ENCODE measurements around the gene COQ6.

The COQ6 gene

DNA sequence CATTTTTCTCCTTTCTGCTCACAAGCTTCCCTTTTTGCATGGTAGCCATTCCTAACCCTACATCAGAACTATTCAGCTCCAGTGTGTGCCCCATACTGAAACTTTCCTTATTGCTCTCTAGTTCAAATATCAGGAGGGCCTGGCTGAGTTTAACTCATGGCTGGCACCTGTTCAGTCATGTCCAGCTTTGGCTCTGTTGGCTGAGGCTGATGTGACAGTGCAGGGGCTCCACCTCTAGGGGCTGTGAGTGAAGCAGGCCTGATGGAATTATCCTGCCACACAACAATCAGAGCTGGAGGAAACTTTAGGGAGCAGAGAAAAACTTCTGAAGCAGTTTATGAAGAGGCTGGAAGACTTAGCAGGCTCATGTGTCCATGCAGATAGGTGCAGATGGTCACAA, 8.5 kb downstream of the COQ6 start:
- H2AFZ ChIP-seq (ENCODE audit: low read length), result no peak overlapping the region
- H3K36me3 ChIP-seq (ENCODE audit: insufficient read depth, low read length), result peaks cover 60% of the 10 kb centered on the region; the same call in 1 of the 2 replicates
- TF ChIP-seq, protein P1, sequence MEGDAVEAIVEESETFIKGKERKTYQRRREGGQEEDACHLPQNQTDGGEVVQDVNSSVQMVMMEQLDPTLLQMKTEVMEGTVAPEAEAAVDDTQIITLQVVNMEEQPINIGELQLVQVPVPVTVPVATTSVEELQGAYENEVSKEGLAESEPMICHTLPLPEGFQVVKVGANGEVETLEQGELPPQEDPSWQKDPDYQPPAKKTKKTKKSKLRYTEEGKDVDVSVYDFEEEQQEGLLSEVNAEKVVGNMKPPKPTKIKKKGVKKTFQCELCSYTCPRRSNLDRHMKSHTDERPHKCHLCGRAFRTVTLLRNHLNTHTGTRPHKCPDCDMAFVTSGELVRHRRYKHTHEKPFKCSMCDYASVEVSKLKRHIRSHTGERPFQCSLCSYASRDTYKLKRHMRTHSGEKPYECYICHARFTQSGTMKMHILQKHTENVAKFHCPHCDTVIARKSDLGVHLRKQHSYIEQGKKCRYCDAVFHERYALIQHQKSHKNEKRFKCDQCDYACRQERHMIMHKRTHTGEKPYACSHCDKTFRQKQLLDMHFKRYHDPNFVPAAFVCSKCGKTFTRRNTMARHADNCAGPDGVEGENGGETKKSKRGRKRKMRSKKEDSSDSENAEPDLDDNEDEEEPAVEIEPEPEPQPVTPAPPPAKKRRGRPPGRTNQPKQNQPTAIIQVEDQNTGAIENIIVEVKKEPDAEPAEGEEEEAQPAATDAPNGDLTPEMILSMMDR (conservative IDR thresholded peaks at IDR 0.05; ENCODE audit: low read length), result no peak; the same call in 1 of the 2 replicates
- no peak for TF ChIP-seq EZH2phosphoT487 (IDR thresholded peaks at IDR 0.05; ENCODE audit: borderline replicate concordance)
- H3K9me2 ChIP-seq (replicated peaks; ENCODE audit: low read depth, low read length), result no peaks in the 10 kb centered on the region
- no peak overlapping the region for H3K4me2 ChIP-seq (ENCODE audit: low read depth, low read length, poor library complexity, severe bottlenecking)
- H3F3A ChIP-seq (ENCODE audit: low read depth), result no peaks in the 10 kb centered on the region
- H4K20me1 ChIP-seq (ENCODE audit: insufficient read depth, low read length, poor library complexity, severe bottlenecking), result no peaks in the 10 kb centered on the region
- no peaks in the 10 kb centered on the region for H3K27me3 ChIP-seq (ENCODE audit: insufficient read depth, low read length, poor library complexity, severe bottlenecking)
- H3K4me1 ChIP-seq (ENCODE audit: insufficient read depth, low read length, poor library complexity, severe bottlenecking), result no peaks in the 10 kb centered on the region
- H3K4me3 ChIP-seq (ENCODE audit: low read length, poor library complexity, severe bottlenecking), result no peak overlapping the region
- no peaks in the 10 kb centered on the region for H3K9me3 ChIP-seq (ENCODE audit: insufficient read depth, low read depth, low read length)
- no peak overlapping the region for H3K9ac ChIP-seq (ENCODE audit: low read depth, low read length, poor library complexity, severe bottlenecking)
- no peaks in the 10 kb centered on the region for H3K79me2 ChIP-seq (ENCODE audit: insufficient read depth, low read length)

- TF ChIP-seq, protein P1 (conservative IDR thresholded peaks at IDR 0.05; ENCODE audit: low read length), result no peak
- no peak for TF ChIP-seq EZH2phosphoT487 (IDR thresholded peaks at IDR 0.05; ENCODE audit: borderline replicate concordance)
- H3K36me3 ChIP-seq (ENCODE audit: insufficient read depth, low read length), result peaks cover 51% of the 10 kb centered on the region; the same call in 1 of the 2 replicates
- no peaks in the 10 kb centered on the region for H3F3A ChIP-seq (ENCODE audit: low read depth)
- no peak overlapping the region for H3K4me2 ChIP-seq (ENCODE audit: low read depth, low read length, poor library complexity, severe bottlenecking)
- no peak overlapping the region for H3K4me3 ChIP-seq (ENCODE audit: low read length, poor library complexity, severe bottlenecking)
- no peaks in the 10 kb centered on the region for H3K27me3 ChIP-seq (ENCODE audit: insufficient read depth, low read length, poor library complexity, severe bottlenecking)
- no peaks in the 10 kb centered on the region for H4K20me1 ChIP-seq (ENCODE audit: insufficient read depth, low read length, poor library complexity, severe bottlenecking)
- no peaks in the 10 kb centered on the region for H3K9me2 ChIP-seq (replicated peaks; ENCODE audit: low read depth, low read length)
- H3K9me3 ChIP-seq (ENCODE audit: insufficient read depth, low read depth, low read length), result no peaks in the 10 kb centered on the region
- H3K4me1 ChIP-seq (ENCODE audit: insufficient read depth, low read length, poor library complexity, severe bottlenecking), result no peaks in the 10 kb centered on the region
- no peak overlapping the region for H2AFZ ChIP-seq (ENCODE audit: low read length)
- H3K79me2 ChIP-seq (ENCODE audit: insufficient read depth, low read length), result no peaks in the 10 kb centered on the region
- H3K9ac ChIP-seq (ENCODE audit: low read depth, low read length, poor library complexity, severe bottlenecking), result no peak overlapping the region
These were observed 11.1 kb downstream of the COQ6 start for GRCh38 chr14:73961192-73961591.

DNA sequence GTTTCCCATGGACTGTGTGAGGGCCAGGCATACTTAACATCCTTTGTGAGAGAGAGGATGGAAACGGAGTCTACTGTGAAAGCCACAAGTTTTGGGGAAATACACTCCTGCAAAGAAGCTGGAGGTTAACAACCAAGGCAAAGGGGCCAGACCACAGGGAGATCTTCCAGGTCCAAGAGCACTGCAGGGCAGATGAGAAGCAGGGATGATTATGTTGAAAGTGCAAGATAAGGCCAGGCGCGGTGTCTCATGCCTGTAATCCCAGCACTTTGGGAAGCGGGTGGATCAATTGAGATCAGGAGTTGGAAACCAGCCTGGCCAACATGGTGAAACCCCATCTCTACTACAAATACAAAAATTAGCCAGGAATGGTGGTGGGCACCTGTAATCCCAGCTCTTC, 15.1 kb downstream of the COQ6 start:
- H3K4me3 ChIP-seq (ENCODE audit: low read length, poor library complexity, severe bottlenecking), result no peak overlapping the region
- H3K36me3 ChIP-seq (ENCODE audit: insufficient read depth, low read length), result peaks cover 31% of the 10 kb centered on the region; the same call in 1 of the 2 replicates
- no peak overlapping the region for H3K9ac ChIP-seq (ENCODE audit: low read depth, low read length, poor library complexity, severe bottlenecking)
- H3K9me2 ChIP-seq (replicated peaks; ENCODE audit: low read depth, low read length), result no peaks in the 10 kb centered on the region
- no peaks in the 10 kb centered on the region for H3F3A ChIP-seq (ENCODE audit: low read depth)
- H3K4me1 ChIP-seq (ENCODE audit: insufficient read depth, low read length, poor library complexity, severe bottlenecking), result no peaks in the 10 kb centered on the region
- no peak overlapping the region for H3K4me2 ChIP-seq (ENCODE audit: low read depth, low read length, poor library complexity, severe bottlenecking)
- H3K79me2 ChIP-seq (ENCODE audit: insufficient read depth, low read length), result no peaks in the 10 kb centered on the region
- no peaks in the 10 kb centered on the region for H3K9me3 ChIP-seq (ENCODE audit: insufficient read depth, low read depth, low read length)
- TF ChIP-seq, protein P1 (conservative IDR thresholded peaks at IDR 0.05; ENCODE audit: low read length), result no peak
- no peak for TF ChIP-seq EZH2phosphoT487 (IDR thresholded peaks at IDR 0.05; ENCODE audit: borderline replicate concordance)
- no peak overlapping the region for H2AFZ ChIP-seq (ENCODE audit: low read length)
- no peaks in the 10 kb centered on the region for H3K27me3 ChIP-seq (ENCODE audit: insufficient read depth, low read length, poor library complexity, severe bottlenecking)
- H4K20me1 ChIP-seq (ENCODE audit: insufficient read depth, low read length, poor library complexity, severe bottlenecking), result no peaks in the 10 kb centered on the region
